ENCODE results near the gene KCNIP3. TPM values are rescaled to one million over a fixed set of nuclear protein-coding genes. Genes with fewer than 3 reads are reported as not detected.

KCNIP3 gene
- total RNA-seq, 4 donors from 2014 or later: 0.15 to 7.4 (median 2.3) TPM

DNA sequence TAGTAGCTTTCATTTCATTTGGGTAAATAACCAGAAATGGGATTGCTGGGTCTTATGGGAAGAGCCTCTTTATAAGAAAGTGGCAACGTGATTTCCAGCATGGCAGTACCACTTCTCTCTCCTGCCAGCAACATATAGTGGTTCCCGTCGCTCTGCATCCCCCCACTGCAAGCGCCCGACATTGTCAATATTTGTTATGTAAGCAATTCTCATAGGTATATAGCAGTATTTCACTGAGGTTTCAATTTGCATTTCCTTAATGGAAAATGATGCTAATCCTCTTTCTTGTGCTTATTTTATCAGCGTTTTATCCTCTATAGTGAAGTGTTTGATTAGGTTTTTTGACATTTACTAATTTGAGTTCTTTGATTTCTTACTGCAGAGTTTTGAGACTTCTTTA is 69.4 kb downstream of the KCNIP3 start:
- TF ChIP-seq POLR2A (IDR thresholded peaks at IDR 0.05): no peak
- TF ChIP-seq, protein P1, sequence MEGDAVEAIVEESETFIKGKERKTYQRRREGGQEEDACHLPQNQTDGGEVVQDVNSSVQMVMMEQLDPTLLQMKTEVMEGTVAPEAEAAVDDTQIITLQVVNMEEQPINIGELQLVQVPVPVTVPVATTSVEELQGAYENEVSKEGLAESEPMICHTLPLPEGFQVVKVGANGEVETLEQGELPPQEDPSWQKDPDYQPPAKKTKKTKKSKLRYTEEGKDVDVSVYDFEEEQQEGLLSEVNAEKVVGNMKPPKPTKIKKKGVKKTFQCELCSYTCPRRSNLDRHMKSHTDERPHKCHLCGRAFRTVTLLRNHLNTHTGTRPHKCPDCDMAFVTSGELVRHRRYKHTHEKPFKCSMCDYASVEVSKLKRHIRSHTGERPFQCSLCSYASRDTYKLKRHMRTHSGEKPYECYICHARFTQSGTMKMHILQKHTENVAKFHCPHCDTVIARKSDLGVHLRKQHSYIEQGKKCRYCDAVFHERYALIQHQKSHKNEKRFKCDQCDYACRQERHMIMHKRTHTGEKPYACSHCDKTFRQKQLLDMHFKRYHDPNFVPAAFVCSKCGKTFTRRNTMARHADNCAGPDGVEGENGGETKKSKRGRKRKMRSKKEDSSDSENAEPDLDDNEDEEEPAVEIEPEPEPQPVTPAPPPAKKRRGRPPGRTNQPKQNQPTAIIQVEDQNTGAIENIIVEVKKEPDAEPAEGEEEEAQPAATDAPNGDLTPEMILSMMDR (IDR thresholded peaks at IDR 0.05): no peak
- no peaks in the 10 kb centered on the region for H3K36me3 ChIP-seq
- no peak overlapping the region for H3K27ac ChIP-seq
- no peak overlapping the region for H3K4me3 ChIP-seq
- WGBS, 2 donors: 72 to 73% methylated on average over 6 of the region's 6 CpGs
- no peak for DNase-seq
- peaks cover 0 to 7% (median 0%) of the 10 kb centered on the region in 3 donors for H3K9me3 ChIP-seq
- H3K27me3 ChIP-seq: no peaks in the 10 kb centered on the region
- intact Hi-C loops (cut with DNase I): no loop called here
- H3K4me1 ChIP-seq: no peaks in the 10 kb centered on the region

DNA sequence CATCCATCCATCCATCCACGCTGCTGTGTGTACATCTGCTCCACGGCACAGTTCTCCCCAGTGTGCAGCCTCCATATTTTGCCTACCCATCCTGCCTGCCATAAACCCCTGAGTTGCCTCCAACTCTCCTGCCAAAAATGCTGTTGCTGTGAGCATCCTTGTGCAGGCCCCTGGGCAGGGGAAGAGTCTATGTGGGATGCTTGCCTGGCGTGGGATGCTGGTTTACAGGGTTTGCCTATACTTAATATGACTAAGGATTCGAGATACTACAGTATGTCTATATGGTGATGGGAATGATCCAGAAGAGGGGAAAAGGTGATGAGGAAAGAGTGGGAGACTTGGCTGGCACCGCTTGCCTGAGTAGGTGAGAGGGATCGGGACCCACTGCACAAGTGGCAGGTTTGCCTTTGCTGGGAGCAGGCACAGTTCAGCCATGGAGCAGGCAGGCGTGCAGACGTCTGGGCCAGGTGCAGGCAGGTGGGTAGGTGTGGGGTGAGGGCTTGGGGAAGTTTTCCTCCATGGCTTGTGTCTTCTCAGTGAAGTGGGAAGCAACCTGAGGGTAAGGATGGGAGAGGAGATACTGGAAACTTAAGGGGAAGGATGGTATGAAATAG is 75.2 kb downstream of the KCNIP3 start:
- H3K4me3 ChIP-seq: no peak overlapping the region
- DNase-seq: no peak
- no peak for TF ChIP-seq POLR2A (IDR thresholded peaks at IDR 0.05)
- TF ChIP-seq, protein P1 (IDR thresholded peaks at IDR 0.05): no peak
- H3K27me3 ChIP-seq: no peaks in the 10 kb centered on the region
- WGBS, 2 donors: 85 to 96% methylated on average over 7 of the region's 8 CpGs
- H3K27ac ChIP-seq: no peak overlapping the region
- intact Hi-C loops (cut with DNase I): no loop called here
- peaks cover 0 to 7% (median 0%) of the 10 kb centered on the region in 3 donors for H3K9me3 ChIP-seq
- H3K4me1 ChIP-seq: no peaks in the 10 kb centered on the region
- H3K36me3 ChIP-seq: peaks cover 0 to 9% (median 0%) of the 10 kb centered on the region in 3 donors

DNA sequence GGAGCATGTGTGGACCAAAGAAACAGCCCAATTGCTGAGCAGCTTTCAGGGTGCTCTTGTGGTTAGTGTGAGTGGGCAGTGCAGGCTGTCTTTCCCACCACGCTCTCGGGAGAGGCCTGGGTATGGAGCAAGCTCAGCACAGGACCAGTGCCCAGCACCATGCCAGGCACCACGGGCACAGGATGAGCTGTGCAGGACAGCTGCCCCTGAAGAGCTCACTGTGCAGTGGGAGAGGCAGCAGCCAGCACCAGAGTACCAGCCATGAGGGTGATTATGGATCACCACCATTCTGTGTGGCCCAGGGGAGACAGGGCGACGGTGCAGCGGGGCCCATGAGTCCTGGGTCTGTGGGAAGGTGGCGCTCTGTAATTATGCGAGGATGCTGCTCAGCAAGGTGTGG is 75.7 kb downstream of the KCNIP3 start:
- DNase-seq: no peak
- Histone ChIP-seq H3K27ac (no peak overlapping the region), H3K9me3 (peaks cover 0 to 7% (median 0%) of the 10 kb centered on the region in 3 donors), H3K27me3 (no peaks in the 10 kb centered on the region), H3K4me1 (no peaks in the 10 kb centered on the region), H3K36me3 (peaks cover 0 to 10% (median 0%) of the 10 kb centered on the region in 3 donors), H3K4me3 (no peak overlapping the region)
- intact Hi-C loops (cut with DNase I): no loop called here
- WGBS, 2 donors: 95 to 96% methylated on average over 7 to 8 of the region's 8 CpGs
- TF ChIP-seq, protein P1 (IDR thresholded peaks at IDR 0.05): no peak
- no peak for TF ChIP-seq POLR2A (IDR thresholded peaks at IDR 0.05)

DNA sequence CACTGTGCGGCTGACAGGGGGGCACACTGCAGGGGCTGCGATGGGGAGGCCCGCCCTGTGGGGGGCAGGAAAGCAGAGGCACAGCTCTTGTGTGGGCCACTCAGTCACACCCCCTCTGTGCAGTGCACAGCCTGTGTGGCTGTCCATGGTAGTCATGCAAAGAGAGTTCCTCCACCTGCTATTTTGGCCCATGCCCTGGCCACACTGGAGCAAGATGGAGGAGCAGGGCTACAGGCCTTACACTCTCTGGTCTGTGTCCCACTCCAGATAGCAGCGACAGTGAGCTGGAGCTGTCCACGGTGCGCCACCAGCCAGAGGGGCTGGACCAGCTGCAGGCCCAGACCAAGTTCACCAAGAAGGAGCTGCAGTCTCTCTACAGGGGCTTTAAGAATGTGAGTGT is 76.9 kb downstream of the KCNIP3 start:
- no peak for DNase-seq
- H3K4me1 ChIP-seq: no peaks in the 10 kb centered on the region
- intact Hi-C loops (cut with DNase I): no loop called here
- no peak for TF ChIP-seq POLR2A (IDR thresholded peaks at IDR 0.05)
- TF ChIP-seq, protein P1 (IDR thresholded peaks at IDR 0.05): no peak
- H3K27ac ChIP-seq: no peak overlapping the region
- no peaks in the 10 kb centered on the region for H3K27me3 ChIP-seq
- WGBS, 2 donors: no CpG with 5 or more reads among the region's 6 CpGs
- peaks cover 0 to 10% (median 0%) of the 10 kb centered on the region in 3 donors for H3K36me3 ChIP-seq
- H3K9me3 ChIP-seq: peaks cover 0 to 7% (median 0%) of the 10 kb centered on the region in 3 donors
- no peak overlapping the region for H3K4me3 ChIP-seq

DNA sequence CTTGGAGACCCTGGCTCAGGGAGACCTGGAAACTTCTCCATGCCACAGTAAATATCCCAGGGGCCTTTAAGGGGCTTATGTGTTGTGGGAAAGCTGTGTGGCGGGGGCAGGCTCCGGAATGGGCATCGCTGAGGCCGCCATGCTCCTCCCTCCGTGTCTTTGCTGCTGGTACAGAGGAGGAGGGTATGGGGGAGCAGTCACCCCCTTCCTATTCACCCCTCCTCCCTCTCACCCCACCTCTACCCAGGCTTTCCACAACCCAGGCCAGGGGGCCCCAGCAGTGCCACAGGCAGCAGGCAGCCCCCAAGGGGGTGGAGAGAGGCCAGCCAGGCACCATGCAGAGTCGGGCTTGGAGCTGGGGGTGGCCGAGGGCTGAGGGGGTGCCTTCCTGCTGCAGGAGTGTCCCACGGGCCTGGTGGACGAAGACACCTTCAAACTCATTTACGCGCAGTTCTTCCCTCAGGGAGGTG is 77.3 kb downstream of the KCNIP3 start:
- no peak for DNase-seq
- peaks cover 0 to 7% (median 0%) of the 10 kb centered on the region in 3 donors for H3K9me3 ChIP-seq
- no peaks in the 10 kb centered on the region for H3K4me1 ChIP-seq
- peaks cover 0 to 10% (median 0%) of the 10 kb centered on the region in 3 donors for H3K36me3 ChIP-seq
- no peak overlapping the region for H3K4me3 ChIP-seq
- TF ChIP-seq, protein P1 (IDR thresholded peaks at IDR 0.05): no peak
- no peak for TF ChIP-seq POLR2A (IDR thresholded peaks at IDR 0.05)
- WGBS, 2 donors: 80 to 100% methylated on average over 1 to 4 of the region's 11 CpGs
- no peaks in the 10 kb centered on the region for H3K27me3 ChIP-seq
- no peak overlapping the region for H3K27ac ChIP-seq
- intact Hi-C loops (cut with DNase I): no loop called here

Data from esophagus squamous epithelium (tissue), 5 donors.